CD4-positive, alpha-beta T cell treated with Interleukin-15 for 4 hours (primary cell): ENCODE results near the gene CCDC71L.

Source experiments
- DNase-seq: peaks from one replicate; pipeline ENCODE4 v3.0.0-alpha.2; 2020; ENCODE audit warnings: low spot score

The CCDC71L gene

DNA sequence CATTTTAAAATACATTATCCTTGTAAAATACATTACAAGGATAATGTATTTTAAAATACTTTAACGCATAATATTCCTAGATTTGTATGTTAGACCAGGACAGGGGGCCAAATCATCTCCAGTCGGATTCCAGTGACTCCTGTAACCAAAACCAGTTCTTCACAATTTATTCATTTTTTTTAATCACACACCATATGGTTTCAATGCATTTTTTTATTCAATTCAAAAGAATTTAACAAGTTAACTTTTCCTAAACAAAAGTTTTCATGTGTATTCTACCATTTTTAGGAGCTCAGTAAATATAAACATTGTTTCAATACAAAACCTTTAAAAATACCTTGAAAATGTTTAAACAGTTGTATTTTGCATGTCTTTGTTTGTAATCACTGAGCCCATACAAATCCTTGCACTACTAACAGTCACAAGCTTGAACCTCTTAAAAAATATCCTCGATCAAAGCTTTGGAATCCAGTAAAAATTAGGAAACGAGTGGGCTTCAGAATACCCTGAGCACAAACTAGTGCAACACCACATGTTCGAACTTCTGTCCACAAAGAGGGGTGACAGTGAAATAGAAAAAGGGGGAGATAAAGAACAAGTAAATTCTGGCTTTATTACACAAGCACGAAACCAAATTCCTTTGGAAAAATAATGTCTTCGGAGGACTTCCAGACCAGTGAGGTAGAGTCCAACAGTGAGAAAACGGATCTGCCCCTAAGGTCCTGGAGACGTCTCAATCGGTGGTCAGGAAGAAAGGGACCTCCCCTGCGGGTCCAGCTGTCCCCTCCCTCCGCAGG lies 1.6 kb downstream of the CCDC71L start:
- DNase-seq, result no peak

- no peak for DNase-seq
These were observed 2.4 kb downstream of the CCDC71L start for GRCh38 chr7:106658316-106659165.

DNA sequence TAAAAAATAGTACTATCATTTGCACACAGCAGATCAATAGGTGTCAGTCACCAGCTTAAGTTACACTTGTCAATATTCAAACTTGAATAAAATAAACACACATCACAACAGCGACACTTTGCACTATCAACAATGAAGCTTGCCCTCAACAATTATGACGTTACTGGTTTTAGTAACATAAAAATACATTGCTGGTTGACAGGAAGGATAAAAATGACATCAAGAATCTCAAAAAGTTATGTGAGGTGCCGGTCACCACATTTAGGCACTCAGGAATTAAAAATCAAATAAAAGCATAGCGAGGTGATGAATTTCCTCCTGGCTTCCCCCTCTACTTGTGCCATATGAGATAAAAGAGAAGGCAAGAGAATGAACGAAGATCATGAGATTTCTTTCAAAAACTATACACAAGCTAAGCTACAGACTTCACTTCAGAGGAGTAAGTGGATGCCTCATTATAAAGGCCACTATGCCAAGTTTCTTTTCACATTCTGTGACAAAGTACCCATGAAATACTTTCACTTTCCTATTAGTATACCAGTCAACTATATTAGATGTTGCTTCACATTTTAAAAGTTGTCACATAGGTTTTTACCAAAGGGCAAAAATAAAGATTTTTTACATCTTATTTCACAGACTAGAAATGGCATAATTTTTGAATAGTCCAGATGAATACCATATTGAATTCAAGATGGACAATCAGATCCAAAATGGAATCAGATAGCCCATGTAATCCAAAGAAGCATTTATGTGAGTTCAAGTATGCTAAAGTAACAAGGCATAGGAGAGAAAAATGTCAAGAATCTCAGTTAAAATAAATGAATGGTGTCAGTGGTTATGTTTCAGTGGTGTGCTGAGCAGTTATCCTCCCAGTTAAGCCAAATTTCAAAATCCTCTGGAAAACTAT lies 3.6 kb downstream of the CCDC71L start:
- DNase-seq, result no peak

GRCh38 chr7:106655703-106656498 lies 5.1 kb downstream of the CCDC71L start:
- DNase-seq, result no peak

GRCh38 chr7:106653488-106653887 lies 7.5 kb downstream of the CCDC71L start:
- DNase-seq, result no peak

DNA sequence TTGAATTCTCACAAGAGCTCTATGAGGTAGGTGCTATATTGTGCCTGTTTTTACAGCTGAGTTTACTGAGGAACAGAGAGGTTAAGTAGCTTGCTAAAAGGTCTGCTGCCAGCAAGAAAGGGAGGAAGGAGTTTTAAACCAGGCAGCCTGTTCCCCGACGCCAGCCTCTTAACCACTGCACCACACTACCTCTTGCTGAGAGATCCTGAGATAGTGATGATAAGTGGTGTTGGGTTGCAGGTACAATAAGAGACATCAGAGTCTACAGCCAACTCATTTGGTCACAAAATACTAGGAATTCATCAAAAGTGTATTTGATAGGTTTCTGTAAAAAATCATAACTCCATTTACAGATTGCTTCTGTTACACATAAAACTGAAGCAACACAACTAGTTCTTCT lies 8.0 kb downstream of the CCDC71L start:
- no peak for DNase-seq

DNA sequence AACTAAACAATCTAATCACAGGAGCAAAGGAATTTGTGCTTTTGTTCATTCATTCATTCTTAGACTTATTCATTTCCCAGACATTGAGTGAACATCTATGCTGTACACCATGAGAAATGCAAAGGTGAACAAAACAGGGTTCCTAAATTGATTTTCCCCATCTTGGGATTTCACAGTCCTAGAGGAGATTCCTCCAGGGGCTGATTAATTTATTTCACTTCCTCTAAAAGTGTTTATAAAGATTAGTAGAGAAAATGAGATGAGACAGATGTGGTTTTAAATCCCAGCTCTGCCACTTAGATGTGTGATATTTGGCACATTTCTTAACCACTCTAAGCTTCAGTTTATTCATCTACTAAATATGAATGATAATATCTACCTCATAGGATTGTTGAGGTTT lies 8.9 kb downstream of the CCDC71L start:
- DNase-seq, result no peak

- no peak for DNase-seq
These were observed 14.7 kb downstream of the CCDC71L start for GRCh38 chr7:106646256-106646655.

DNA sequence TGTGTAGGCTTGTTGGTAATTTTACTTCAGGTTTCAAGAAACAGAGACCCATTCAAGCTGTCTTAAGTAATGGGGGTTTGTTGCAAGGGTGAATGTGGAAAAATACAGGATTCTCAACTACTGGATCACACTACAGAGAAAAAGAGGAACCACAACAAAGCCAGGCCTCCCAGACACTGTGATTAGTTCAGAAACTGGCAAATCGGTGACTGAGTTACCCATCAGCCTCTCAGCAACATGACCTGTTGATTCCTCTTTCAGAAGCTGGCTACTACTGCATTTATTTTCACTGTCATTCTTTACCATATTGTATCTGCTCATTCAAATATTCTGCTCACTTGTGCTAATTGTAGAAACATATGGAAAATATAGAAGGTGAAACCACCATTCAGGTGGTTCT lies 16.0 kb downstream of the CCDC71L start:
- DNase-seq, result no peak

GRCh38 chr7:106643216-106644000 lies 17.6 kb downstream of the CCDC71L start:
- DNase-seq, result no peak

- DNase-seq, result no peak
These were observed 19.5 kb downstream of the CCDC71L start for GRCh38 chr7:106641416-106641815.

DNA sequence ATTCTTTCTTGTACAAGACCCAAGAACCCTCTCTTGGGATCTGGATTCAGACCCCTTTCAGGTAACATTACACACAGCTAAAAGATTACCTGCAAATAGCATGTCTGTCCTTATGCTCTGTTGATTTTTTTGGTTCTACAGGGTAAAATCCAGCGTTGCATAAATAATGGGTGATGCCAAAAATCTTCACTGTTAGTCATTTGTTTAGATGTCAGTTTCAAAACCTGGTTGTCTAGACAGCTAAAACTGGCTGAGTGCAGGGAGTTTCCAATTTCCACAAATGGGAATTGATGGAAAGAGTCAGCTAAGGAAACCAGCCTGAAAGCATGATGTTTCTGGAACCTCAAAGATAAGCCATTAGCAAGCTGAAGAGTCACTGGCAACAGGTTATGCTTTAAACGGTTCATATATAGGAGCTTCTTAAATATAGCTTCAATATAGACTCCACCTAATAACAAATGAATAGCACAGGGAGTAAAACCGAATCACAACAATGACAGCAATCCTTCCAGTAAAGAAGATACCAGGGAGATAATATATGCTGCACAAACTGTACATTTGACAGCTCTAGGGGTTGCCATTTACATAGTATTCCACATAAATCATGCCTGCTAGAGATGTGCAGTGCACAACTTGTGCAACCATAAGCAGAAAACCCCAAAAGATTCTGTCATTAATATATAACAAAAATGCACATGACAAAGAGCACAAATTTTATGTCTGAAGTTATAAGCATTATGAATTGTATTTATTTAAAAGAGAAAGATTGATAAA lies 20.4 kb downstream of the CCDC71L start:
- no peak for DNase-seq

GRCh38 chr7:106639476-106640334 lies 21.3 kb downstream of the CCDC71L start:
- DNase-seq, result no peak

DNA sequence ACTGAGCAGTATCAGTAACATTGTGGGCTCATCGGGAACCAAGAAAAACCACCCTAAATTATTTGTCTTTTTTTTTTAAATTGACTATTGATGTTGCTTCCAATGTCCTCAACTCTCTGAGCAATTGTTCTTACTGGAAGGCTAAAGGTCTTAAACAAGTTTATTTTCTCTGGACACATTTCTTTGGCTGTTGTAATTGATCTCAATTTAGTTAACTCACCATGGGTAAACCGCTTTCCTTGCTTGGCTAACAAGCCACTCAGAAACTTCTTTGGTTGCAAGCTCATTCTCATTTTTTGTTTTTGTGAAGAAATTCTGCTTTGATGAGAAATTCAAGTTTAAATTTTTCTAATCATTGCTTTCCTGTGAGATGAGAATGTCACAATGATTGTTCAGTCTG lies 25.5 kb downstream of the CCDC71L start:
- DNase-seq, result no peak

GRCh38 chr7:106634958-106635357 lies 26.0 kb downstream of the CCDC71L start:
- DNase-seq, result no peak

DNA sequence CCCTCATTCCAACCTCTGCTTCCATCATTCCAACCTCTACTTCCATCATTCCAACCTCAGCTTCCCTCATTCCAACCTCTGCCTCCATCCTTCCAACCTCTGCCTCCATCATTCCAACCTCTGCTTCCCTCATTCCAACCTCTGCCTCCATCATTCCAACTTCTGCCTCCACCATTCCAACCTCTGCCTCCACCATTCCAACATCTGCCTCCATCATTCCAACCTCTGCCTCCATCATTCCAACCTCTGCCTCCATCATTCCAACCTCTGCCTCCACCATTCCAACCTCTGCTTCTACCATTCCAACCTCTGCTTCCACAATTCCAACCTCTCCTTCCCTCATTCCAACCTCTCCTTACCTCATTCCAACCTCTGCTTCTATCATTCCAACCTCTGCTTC lies 30.3 kb downstream of the CCDC71L start:
- DNase-seq, result no peak

- DNase-seq, result no peak
These were observed 31.4 kb downstream of the CCDC71L start for GRCh38 chr7:106629516-106629915.

GRCh38 chr7:106626376-106627164 lies 34.4 kb downstream of the CCDC71L start:
- no peak for DNase-seq
